Activated effector memory CD4-positive, alpha-beta T cell treated with Interleukin-2 at 50 U/mL for 16 hours (primary cell): Measurements from ENCODE around the gene CEACAM8.
"Not testable (repeated sequence)": the region's sequence is repeated elsewhere in the genome, so short reads cannot be mapped to it uniquely, and the experiment has no call there.

ENCODE experiments used
- DNase-seq: peaks from one replicate; pipeline ENCODE4 v3.0.0-alpha.2; 2020

The CEACAM8 gene

GRCh38 chr19:42540071-42540553 lies 54.6 kb downstream of the CEACAM8 start:
- no peak for DNase-seq

- no peak for DNase-seq
These were observed 55.6 kb downstream of the CEACAM8 start for GRCh38 chr19:42538841-42539709.

- DNase-seq = not testable (repeated sequence)
These were observed 59.4 kb downstream of the CEACAM8 start for GRCh38 chr19:42535276-42535675.

- no peak for DNase-seq
These were observed 60.3 kb downstream of the CEACAM8 start for GRCh38 chr19:42534391-42534790.

- DNase-seq = no peak
These were observed 61.8 kb downstream of the CEACAM8 start for GRCh38 chr19:42532891-42533290.

- DNase-seq = no peak
These were observed 63.4 kb downstream of the CEACAM8 start for GRCh38 chr19:42531313-42531712.
